Gastrocnemius medialis (tissue), 4 donors: ENCODE results near the gene CEP104. TPM values are rescaled to one million over a fixed set of nuclear protein-coding genes. Genes with fewer than 3 reads are reported as not detected.

Experiments
- ATAC-seq, 2 donors: fragments of 150-250 bp; one replicate each; pipeline ENCODE4 v1.9.1; 2016
- DNase-seq, 2 donors: peaks; one replicate each; pipeline ENCODE4 v3.0.0-alpha.2; 2019
- H3K27ac ChIP-seq, 4 donors: fragments of 200-600 bp; sonication (generic); 1 replicate in 1 of 4; 2 replicates in 3 of 4; pipeline ENCODE4 v1.5.1; 2016 to 2018; ENCODE audit warnings: mild to moderate bottlenecking in 2 of 4, moderate library complexity in 1 of 4
- H3K27me3 ChIP-seq, 3 donors: fragments of 200-600 bp; sonication (generic) in 2 of 3; 1 replicate in 1 of 3; 2 replicates in 2 of 3; pipeline versions ENCODE4 v1.5.1 to v1.6.0; 2016 to 2019; ENCODE audit warnings: mild to moderate bottlenecking in 1 of 3, moderate library complexity in 1 of 3
- H3K36me3 ChIP-seq, 2 donors: fragments of 200-600 bp; sonication (generic) in 1 of 2; one replicate each; pipeline ENCODE4 v1.5.1; 2017 to 2018
- H3K4me1 ChIP-seq, 2 donors: fragments of 200-600 bp; sonication (generic) in 1 of 2; one replicate each; pipeline ENCODE4 v1.5.1; 2016 to 2017; ENCODE audit warnings: mild to moderate bottlenecking in 2 of 2
- H3K4me3 ChIP-seq, 4 donors: fragments of 200-600 bp; sonication (generic) in 3 of 4; 1 replicate in 1 of 4; 2 replicates in 3 of 4; pipeline ENCODE4 v1.5.1; 2016 to 2019; ENCODE audit warnings: mild to moderate bottlenecking in 2 of 4
- H3K9me3 ChIP-seq, 3 donors: fragments of 200-600 bp; sonication (generic) in 2 of 3; 1 replicate in 1 of 3; 2 replicates in 2 of 3; pipeline ENCODE4 v1.5.1; 2016 to 2019
- CTCF ChIP-seq, 5 experiments: fragments of 450-650 bp in 3 of 5; fragments of 200-600 bp in 2 of 5; sonication (generic) in 2 of 5; IDR thresholded peaks in 4 of 5; conservative IDR thresholded peaks in 1 of 5; 1 replicate in 4 of 5; 2 replicates in 1 of 5; pipeline ENCODE4 v1.5.1; 2016 to 2019; ENCODE audit warnings: antibody characterized with exemption in 5 of 5, mild to moderate bottlenecking in 3 of 5, moderate library complexity in 3 of 5
- POLR2A ChIP-seq, 2 donors: fragments of 450-650 bp; IDR thresholded peaks; one replicate each; pipeline ENCODE4 v1.6.1; 2017; ENCODE audit warnings: antibody characterized with exemption in 2 of 2, mild to moderate bottlenecking in 2 of 2, moderate library complexity in 2 of 2
- in situ Hi-C, 4 donors: fragments of 200-750 bp; cut with MboI; loops; one replicate each; pipeline versions ENCODE4 v1.15.0 to v1.8.0; 2017; ENCODE audit warnings: low sequenced_read_pairs in 4 of 4
- intact Hi-C: fragments of 100-400 bp; cut with DNase I; formaldehyde crosslinking; loops from one replicate; pipeline ENCODE4 v1.15.1; 2023; ENCODE audit warnings: low total_unique reads
- total RNA-seq, 4 donors: library from RNA; depleted of rRNA; stranded (reverse); fragments of >200 nt; gene quantifications; one replicate each; pipeline versions ENCODE4 v1.1.0 to v1.2.3, GENCODE V29; 2016

Gene CEP104
- total RNA-seq, 4 donors from 2014 or later, result 16.6 to 39.0 (median 21.9) TPM

GRCh38 chr1:3895279-3895950 is 38.4 kb upstream of the CEP104 start:
- Histone ChIP-seq H3K4me3 (no peak overlapping the region), H3K27ac (no peak overlapping the region), H3K4me1 (peaks cover 10 to 22% of the 10 kb centered on the region in 2 donors), H3K27me3 (no peaks in the 10 kb centered on the region), H3K36me3 (peaks cover 2 to 12% of the 10 kb centered on the region in 2 donors), H3K9me3 (no peaks in the 10 kb centered on the region)
- TF ChIP-seq CTCF (IDR thresholded peaks at IDR 0.05 in 4 of 5, conservative IDR thresholded peaks at IDR 0.05 in 1 of 5) (no peak), POLR2A (IDR thresholded peaks at IDR 0.05) (no peak)
- no peak for ATAC-seq
- no peak for DNase-seq
- intact Hi-C loops (no loop called here), in situ Hi-C loops (loop anchor here in 1 of 4 donors (25.0 kb wide), 1 partner anchor 108 kb away; the partner anchor contains the start of gene LRRC47)

- TF ChIP-seq CTCF (IDR thresholded peaks at IDR 0.05 in 4 of 5, conservative IDR thresholded peaks at IDR 0.05 in 1 of 5), result no peak
- TF ChIP-seq POLR2A (IDR thresholded peaks at IDR 0.05), result no peak
- DNase-seq (no peak), ATAC-seq (no peak)
- H3K4me3 ChIP-seq, result no peak overlapping the region
- H3K4me1 ChIP-seq, result peaks cover 10 to 22% of the 10 kb centered on the region in 2 donors
- in situ Hi-C loops (loop anchor here in 1 of 4 donors (25.0 kb wide), 1 partner anchor 107 kb away; the partner anchor contains the start of gene LRRC47), intact Hi-C loops (no loop called here)
- H3K27me3 ChIP-seq, result no peaks in the 10 kb centered on the region
- peaks cover 3 to 19% of the 10 kb centered on the region in 2 donors for H3K36me3 ChIP-seq
- H3K9me3 ChIP-seq, result no peaks in the 10 kb centered on the region
- H3K27ac ChIP-seq, result no peak overlapping the region
Measured at GRCh38 chr1:3894626-3895278, 37.7 kb upstream of the CEP104 start.

GRCh38 chr1:3893190-3893589 is 36.2 kb upstream of the CEP104 start:
- TF ChIP-seq CTCF (IDR thresholded peaks at IDR 0.05 in 4 of 5, conservative IDR thresholded peaks at IDR 0.05 in 1 of 5), result no peak
- TF ChIP-seq POLR2A (IDR thresholded peaks at IDR 0.05), result no peak

GRCh38 chr1:3892748-3893147 is 35.7 kb upstream of the CEP104 start:
- H3K36me3 ChIP-seq, result peaks cover 3 to 35% of the 10 kb centered on the region in 2 donors
- H3K4me3 ChIP-seq, result no peak overlapping the region
- no peaks in the 10 kb centered on the region for H3K9me3 ChIP-seq
- peaks cover 10 to 14% of the 10 kb centered on the region in 2 donors for H3K4me1 ChIP-seq
- in situ Hi-C loops (loop anchor here in 1 of 4 donors (25.0 kb wide), 1 partner anchor 105 kb away; the partner anchor contains the start of gene LRRC47), intact Hi-C loops (no loop called here)
- H3K27me3 ChIP-seq, result no peaks in the 10 kb centered on the region
- ATAC-seq (peak; percentile 80 to 85), DNase-seq (peak; percentile 48 to 69)
- TF ChIP-seq CTCF (IDR thresholded peaks at IDR 0.05 in 4 of 5, conservative IDR thresholded peaks at IDR 0.05 in 1 of 5) (no peak), POLR2A (IDR thresholded peaks at IDR 0.05) (no peak)
- peak overlapping the region in 3 of 4 donors; percentile 12 to 46 (median 38) for H3K27ac ChIP-seq

More at GRCh38 chr1:3893190-3893589, 36.2 kb upstream of the CEP104 start:
- Histone ChIP-seq H3K9me3 (no peaks in the 10 kb centered on the region), H3K36me3 (peaks cover 3 to 31% of the 10 kb centered on the region in 2 donors), H3K4me1 (peaks cover 10 to 14% of the 10 kb centered on the region in 2 donors), H3K4me3 (no peak overlapping the region), H3K27ac (peak overlapping the region in 3 of 4 donors; percentile 12 to 46 (median 38)), H3K27me3 (no peaks in the 10 kb centered on the region)
- in situ Hi-C loops, result loop anchor here in 1 of 4 donors (25.0 kb wide), 1 partner anchor 106 kb away; the partner anchor contains the start of gene LRRC47
- DNase-seq (no peak), ATAC-seq (no peak)
- intact Hi-C loops, result no loop called here
